NB4 (cell line): ENCODE measurements around the gene ACP4.

Experiments
- POLR2A ChIP-seq: IDR thresholded peaks from 2 replicates; pipeline ENCODE4 v1.6.1; 2011; ENCODE audit warnings: mild to moderate bottlenecking; ENCODE audit not compliant: insufficient read length; ENCODE audit errors: extremely low read depth
- TF ChIP-seq, protein P1 (sequence below): IDR thresholded peaks from one replicate; pipeline ENCODE4 v1.5.1; 2012; ENCODE audit warnings: low read depth, low read length

DNA sequence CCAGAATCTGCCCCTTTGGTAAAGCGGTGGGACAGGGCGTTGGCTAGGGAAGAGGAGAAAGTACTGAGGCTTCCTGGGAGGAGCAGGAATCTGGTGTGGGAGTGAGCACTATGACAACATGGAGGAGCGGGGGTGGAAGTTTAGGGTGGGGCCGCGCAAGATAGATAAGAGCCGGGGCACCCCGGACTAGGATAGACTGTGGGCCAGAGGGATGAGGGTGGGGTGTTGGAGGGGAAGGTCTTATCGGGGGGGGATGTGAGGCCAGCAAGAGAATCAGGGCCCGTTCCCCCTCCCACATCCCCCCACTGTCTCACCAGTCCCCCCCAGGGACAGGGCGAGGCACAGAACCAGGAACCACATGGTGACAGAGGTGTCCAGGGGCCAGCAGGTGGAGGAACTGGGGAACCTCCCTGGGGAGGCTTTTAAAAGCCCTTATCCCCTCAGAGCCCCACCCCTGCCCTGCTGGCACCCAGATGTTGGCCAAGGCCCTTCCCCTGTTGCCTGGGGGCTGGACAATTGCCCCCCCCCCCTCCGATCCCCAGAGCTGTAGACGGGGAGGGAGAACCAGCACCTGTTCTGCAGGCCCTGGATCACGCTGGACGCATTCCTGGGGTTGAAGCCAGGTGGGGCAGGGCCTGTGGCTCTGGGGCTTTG, 33.3 kb downstream of the ACP4 start, which contains the start of gene KLK1:
- no peak for TF ChIP-seq POLR2A
- TF ChIP-seq, protein P1, sequence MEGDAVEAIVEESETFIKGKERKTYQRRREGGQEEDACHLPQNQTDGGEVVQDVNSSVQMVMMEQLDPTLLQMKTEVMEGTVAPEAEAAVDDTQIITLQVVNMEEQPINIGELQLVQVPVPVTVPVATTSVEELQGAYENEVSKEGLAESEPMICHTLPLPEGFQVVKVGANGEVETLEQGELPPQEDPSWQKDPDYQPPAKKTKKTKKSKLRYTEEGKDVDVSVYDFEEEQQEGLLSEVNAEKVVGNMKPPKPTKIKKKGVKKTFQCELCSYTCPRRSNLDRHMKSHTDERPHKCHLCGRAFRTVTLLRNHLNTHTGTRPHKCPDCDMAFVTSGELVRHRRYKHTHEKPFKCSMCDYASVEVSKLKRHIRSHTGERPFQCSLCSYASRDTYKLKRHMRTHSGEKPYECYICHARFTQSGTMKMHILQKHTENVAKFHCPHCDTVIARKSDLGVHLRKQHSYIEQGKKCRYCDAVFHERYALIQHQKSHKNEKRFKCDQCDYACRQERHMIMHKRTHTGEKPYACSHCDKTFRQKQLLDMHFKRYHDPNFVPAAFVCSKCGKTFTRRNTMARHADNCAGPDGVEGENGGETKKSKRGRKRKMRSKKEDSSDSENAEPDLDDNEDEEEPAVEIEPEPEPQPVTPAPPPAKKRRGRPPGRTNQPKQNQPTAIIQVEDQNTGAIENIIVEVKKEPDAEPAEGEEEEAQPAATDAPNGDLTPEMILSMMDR: no peak
